Measurements from ENCODE around the gene NBAS. TPM values are rescaled to one million over a fixed set of nuclear protein-coding genes. Genes with fewer than 3 reads are reported as not detected.

Gene NBAS
- total and polyA plus RNA-seq, 8 donors, result 26.6 to 36.7 (median 31.1) TPM

DNA sequence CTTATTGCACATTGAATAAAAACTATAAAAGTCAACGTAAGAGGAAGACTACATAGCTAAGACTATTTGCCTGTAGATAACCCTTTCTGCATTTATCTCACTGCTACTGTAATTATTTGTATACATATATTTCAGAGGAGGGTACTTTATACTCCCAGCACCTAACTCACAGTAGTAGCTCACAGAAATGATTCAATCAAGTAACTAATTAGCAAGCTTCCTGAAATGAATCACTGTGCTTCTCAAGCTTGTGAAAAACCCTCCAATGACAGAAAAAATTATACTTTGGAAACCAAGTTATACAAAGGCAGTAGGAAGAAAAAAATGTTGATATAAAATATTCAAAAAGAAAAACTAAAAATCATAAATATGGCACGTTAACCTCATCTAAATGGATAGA lies 124.9 kb downstream of the NBAS start:
- ATAC-seq (no peak), DNase-seq (no peak), FAIRE-seq (no peak)
- Histone ChIP-seq H3K4me3 (no peak overlapping the region), H3K27ac (no peak overlapping the region), H3K36me3 (no peaks in the 10 kb centered on the region), H3K4me1 (no peaks in the 10 kb centered on the region), H3K9me3 (no peaks in the 10 kb centered on the region), H3K27me3 (no peaks in the 10 kb centered on the region)
- WGBS, 2 donors, result 92 to 95% methylated on average over 2 of the region's 2 CpGs
- intact Hi-C loops (cut with DNase I), result no loop called here
- TF ChIP-seq, protein P1, sequence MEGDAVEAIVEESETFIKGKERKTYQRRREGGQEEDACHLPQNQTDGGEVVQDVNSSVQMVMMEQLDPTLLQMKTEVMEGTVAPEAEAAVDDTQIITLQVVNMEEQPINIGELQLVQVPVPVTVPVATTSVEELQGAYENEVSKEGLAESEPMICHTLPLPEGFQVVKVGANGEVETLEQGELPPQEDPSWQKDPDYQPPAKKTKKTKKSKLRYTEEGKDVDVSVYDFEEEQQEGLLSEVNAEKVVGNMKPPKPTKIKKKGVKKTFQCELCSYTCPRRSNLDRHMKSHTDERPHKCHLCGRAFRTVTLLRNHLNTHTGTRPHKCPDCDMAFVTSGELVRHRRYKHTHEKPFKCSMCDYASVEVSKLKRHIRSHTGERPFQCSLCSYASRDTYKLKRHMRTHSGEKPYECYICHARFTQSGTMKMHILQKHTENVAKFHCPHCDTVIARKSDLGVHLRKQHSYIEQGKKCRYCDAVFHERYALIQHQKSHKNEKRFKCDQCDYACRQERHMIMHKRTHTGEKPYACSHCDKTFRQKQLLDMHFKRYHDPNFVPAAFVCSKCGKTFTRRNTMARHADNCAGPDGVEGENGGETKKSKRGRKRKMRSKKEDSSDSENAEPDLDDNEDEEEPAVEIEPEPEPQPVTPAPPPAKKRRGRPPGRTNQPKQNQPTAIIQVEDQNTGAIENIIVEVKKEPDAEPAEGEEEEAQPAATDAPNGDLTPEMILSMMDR (IDR thresholded peaks at IDR 0.05), result no peak

DNA sequence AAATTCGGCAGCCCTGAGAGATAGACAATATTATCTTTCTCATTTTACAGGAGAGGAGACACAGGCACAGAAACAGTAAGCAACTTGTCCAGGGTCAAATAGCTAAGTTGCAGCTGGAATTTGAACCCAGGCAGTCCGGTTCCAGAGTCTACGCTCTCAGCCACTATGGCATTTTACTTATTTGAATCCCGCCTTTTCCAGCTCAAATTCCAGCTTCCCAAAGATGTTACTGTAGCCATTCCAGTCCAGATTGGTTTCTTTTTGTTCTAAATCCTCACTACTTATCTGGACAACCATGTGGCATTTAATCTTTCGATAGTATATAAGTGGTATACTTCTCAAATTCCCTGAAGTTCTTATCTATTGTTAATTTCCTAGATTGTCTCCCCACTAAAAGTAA lies 125.7 kb downstream of the NBAS start:
- ATAC-seq, result no peak
- no peak overlapping the region for H3K27ac ChIP-seq
- H3K4me3 ChIP-seq, result no peak overlapping the region
- TF ChIP-seq, protein P1 (IDR thresholded peaks at IDR 0.05), result no peak
- no peaks in the 10 kb centered on the region for H3K36me3 ChIP-seq
- 72 to 82% methylated on average over 5 of the region's 5 CpGs for WGBS, 2 donors
- no peaks in the 10 kb centered on the region for H3K9me3 ChIP-seq
- FAIRE-seq, result no peak
- no peaks in the 10 kb centered on the region for H3K4me1 ChIP-seq
- DNase-seq, result no peak
- H3K27me3 ChIP-seq, result no peaks in the 10 kb centered on the region
- intact Hi-C loops (cut with DNase I), result no loop called here

DNA sequence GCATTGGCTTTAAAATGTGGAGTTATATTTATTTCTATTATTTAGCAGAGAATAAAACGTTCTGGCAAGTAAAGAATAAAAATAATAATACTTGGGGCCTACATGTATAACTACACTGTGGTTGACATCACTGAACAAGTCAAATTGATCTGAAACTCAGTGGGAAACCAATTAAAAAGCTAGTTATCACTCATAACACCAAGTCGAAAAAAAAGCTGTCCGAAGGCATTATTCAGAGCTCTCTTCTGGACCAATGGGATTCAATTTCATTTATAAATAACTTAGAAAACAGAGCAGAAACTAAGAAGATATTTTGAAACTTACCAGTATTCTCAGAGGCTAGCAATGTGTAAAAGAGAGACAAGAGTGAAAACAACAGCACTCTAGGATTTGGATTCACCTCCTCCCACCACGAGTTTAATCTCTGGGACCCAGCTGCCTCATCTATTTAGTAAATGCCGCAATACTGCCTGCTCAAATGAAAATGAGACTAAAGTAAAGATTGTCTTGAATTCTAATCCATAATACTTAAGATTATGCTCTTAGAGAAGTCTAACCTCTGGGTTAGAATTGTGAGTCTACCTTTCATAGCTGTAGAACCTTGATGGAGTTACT lies 128.4 kb downstream of the NBAS start:
- H3K9me3 ChIP-seq, result no peaks in the 10 kb centered on the region
- intact Hi-C loops (cut with DNase I), result no loop called here
- 80 to 86% methylated on average over 5 of the region's 5 CpGs for WGBS, 2 donors
- TF ChIP-seq, protein P1 (IDR thresholded peaks at IDR 0.05), result no peak
- H3K27me3 ChIP-seq, result no peaks in the 10 kb centered on the region
- no peak overlapping the region for H3K27ac ChIP-seq
- no peaks in the 10 kb centered on the region for H3K4me1 ChIP-seq
- ATAC-seq (no peak), DNase-seq (no peak), FAIRE-seq (no peak)
- H3K36me3 ChIP-seq, result no peaks in the 10 kb centered on the region
- H3K4me3 ChIP-seq, result no peak overlapping the region

DNA sequence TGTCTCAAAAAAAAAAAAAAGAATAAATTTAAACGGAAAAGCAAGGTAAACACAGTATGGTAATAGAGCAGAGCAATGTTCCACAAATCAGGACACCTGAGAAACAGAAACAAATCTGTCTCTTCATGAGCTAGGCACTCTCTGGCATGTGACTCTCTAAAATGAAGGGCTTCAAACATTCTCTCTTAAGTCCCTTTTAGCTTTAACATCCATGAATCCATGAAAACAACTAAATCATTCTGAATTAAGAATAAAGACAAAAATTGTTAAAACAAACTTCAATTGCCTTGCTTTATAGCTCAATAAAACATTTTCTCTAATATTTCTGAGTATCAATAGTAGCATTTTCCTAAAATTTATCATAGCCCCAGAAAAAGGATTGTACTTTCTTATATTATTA lies 132.1 kb downstream of the NBAS start:
- H3K36me3 ChIP-seq, result peaks cover 0 to 2% (median 0%) of the 10 kb centered on the region in 3 donors
- FAIRE-seq (no peak), DNase-seq (no peak), ATAC-seq (no peak)
- 56 to 62% methylated on average over 1 of the region's 1 CpG for WGBS, 2 donors
- TF ChIP-seq, protein P1 (IDR thresholded peaks at IDR 0.05), result no peak
- no peaks in the 10 kb centered on the region for H3K4me1 ChIP-seq
- H3K27me3 ChIP-seq, result no peaks in the 10 kb centered on the region
- intact Hi-C loops (cut with DNase I), result no loop called here
- H3K4me3 ChIP-seq, result no peak overlapping the region
- no peak overlapping the region for H3K27ac ChIP-seq
- no peaks in the 10 kb centered on the region for H3K9me3 ChIP-seq

DNA sequence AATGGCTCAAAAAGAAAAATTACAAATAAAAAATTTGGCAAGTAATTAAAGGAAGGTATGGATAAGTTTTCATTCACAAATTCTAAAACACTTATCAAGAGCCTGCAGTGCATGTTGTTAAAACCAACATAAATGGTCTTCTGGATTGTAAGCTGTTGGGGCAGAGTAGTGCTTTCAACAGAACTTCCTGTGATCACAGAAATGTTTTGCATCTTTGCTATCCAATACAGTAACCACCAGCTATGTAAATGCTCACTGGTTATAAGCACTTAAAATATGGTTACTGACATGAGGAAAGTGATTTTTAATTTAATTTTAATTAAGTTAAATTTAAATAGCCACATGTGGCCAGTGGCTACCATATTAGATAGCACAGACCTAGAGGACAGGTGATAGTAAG lies 133.1 kb downstream of the NBAS start:
- Histone ChIP-seq H3K27me3 (no peaks in the 10 kb centered on the region), H3K4me1 (no peaks in the 10 kb centered on the region), H3K36me3 (peaks cover 0 to 10% (median 0%) of the 10 kb centered on the region in 3 donors), H3K27ac (no peak overlapping the region), H3K4me3 (no peak overlapping the region), H3K9me3 (no peaks in the 10 kb centered on the region)
- intact Hi-C loops (cut with DNase I), result no loop called here
- TF ChIP-seq, protein P1 (IDR thresholded peaks at IDR 0.05), result no peak
- FAIRE-seq (no peak), DNase-seq (no peak), ATAC-seq (no peak)
